A549 (cell line): ENCODE measurements around the gene TMEM54. TPM values are rescaled to one million over a fixed set of nuclear protein-coding genes. Genes with fewer than 3 reads are reported as not detected.
A peak's percentile ranks its signal among the peaks of the same experiment; 100 is the strongest.

Experiments used
- ATAC-seq, 2 experiments: fragments of 200-7000 bp in 1 of 2; fragments of >200 bp in 1 of 2; cut with Nextera tagmentation in 1 of 2; cut with Tn5 transposase in 1 of 2; 3 replicates each; pipeline versions ENCODE4 v1.8.0 to v1.9.1; 2018 to 2020; ENCODE audit warnings: mild to moderate bottlenecking in 1 of 2, moderate library complexity in 1 of 2
- CTCF ChIA-PET: fragments of 300-600 bp; sonication (Branson Sonifier 250); formaldehyde crosslinking; extraction: SDS; loops from one replicate; lab custom pipeline; 2021; ENCODE audit warnings: antibody characterized with exemption, inconsistent platforms; lab: Yijun Ruan, JAX
- POLR2A ChIA-PET: fragments of 350-600 bp; formaldehyde crosslinking; extraction: SDS; loops from one replicate; lab custom pipeline; 2021; ENCODE audit warnings: antibody characterized with exemption, inconsistent platforms; lab: Yijun Ruan, JAX
- DNase-seq, 2 experiments: peaks; one replicate each; pipeline versions ENCODE4 v3.0.0 to v3.0.0-alpha.2; 2011 to 2016; ENCODE audit warnings: low read depth in 1 of 2, low spot score in 1 of 2
- FAIRE-seq: peaks from 2 replicates; lab custom pipeline; 2011; peaks lifted over from hg19 to GRCh38; lab: Jason Lieb, UNC
- H3K27ac ChIP-seq, 2 experiments: fragments of >200 bp; sonication (Bioruptor Twin); formaldehyde crosslinking; 3 replicates each; pipeline ENCODE4 v1.5.1; 2016 to 2017
- H3K4me1 ChIP-seq: fragments of >200 bp; sonication (Bioruptor Twin); formaldehyde crosslinking; 3 replicates; pipeline ENCODE4 v1.6.1; 2016
- H3K4me2 ChIP-seq: fragments of >200 bp; sonication (Bioruptor Twin); formaldehyde crosslinking; 3 replicates; pipeline ENCODE4 v1.6.1; 2016
- H3K4me3 ChIP-seq: fragments of >200 bp; sonication (Bioruptor Twin); formaldehyde crosslinking; 3 replicates; pipeline ENCODE4 v1.5.1; 2016
- H3K9me3 ChIP-seq: fragments of >200 bp; sonication (Bioruptor Twin); formaldehyde crosslinking; 3 replicates; pipeline ENCODE4 v1.6.1; 2016
- CBX8 ChIP-seq: fragments of 200-600 bp; sonication (generic); IDR thresholded peaks from 2 replicates; pipeline ENCODE4 v1.6.1; 2016
- EHMT2 ChIP-seq: fragments of 200-600 bp; sonication (generic); IDR thresholded peaks from 2 replicates; pipeline ENCODE4 v1.6.1; 2016; ENCODE audit warnings: antibody characterized with exemption, low read depth, mild to moderate bottlenecking, moderate library complexity
- EP300 ChIP-seq, 2 experiments: fragments of >200 bp; sonication (Bioruptor Twin); formaldehyde crosslinking; IDR thresholded peaks; 2 replicates in 1 of 2; 3 replicates in 1 of 2; pipeline ENCODE4 v1.6.1; 2016 to 2017
- GATA3 ChIP-seq: IDR thresholded peaks from 2 replicates; pipeline ENCODE4 v1.6.1; 2012; ENCODE audit warnings: borderline replicate concordance
- JUNB ChIP-seq: fragments of >200 bp; sonication (Bioruptor Twin); formaldehyde crosslinking; IDR thresholded peaks from 2 replicates; pipeline ENCODE4 v1.6.1; 2016
- MAFK ChIP-seq: fragments of 450-650 bp; IDR thresholded peaks from 2 replicates; pipeline ENCODE4 v1.6.1; 2014; ENCODE audit not compliant: partially characterized antibody
- NPAS2 ChIP-seq: fragments of 250-450 bp; sonication (Bioruptor Pico); IDR thresholded peaks from 2 replicates; pipeline ENCODE4 v1.8.0; 2022; ENCODE audit warnings: mild to moderate bottlenecking, moderate library complexity, borderline replicate concordance
- PHF8 ChIP-seq: fragments of 200-600 bp; sonication (generic); IDR thresholded peaks from 2 replicates; pipeline ENCODE4 v1.6.1; 2016; ENCODE audit warnings: low read depth, mild to moderate bottlenecking, antibody characterized with exemption, moderate library complexity, borderline replicate concordance
- POLR2AphosphoS2 ChIP-seq: conservative IDR thresholded peaks from 2 replicates; pipeline ENCODE4 v1.6.1; 2012; ENCODE audit warnings: low read length, improper control_type of control experiment, inconsistent platforms
- RARB ChIP-seq: fragments of 250-450 bp; sonication (Bioruptor Pico); IDR thresholded peaks from 2 replicates; pipeline ENCODE4 v1.8.0; 2021; ENCODE audit warnings: mild to moderate bottlenecking, moderate library complexity
- SREBF2 ChIP-seq: fragments of 450-650 bp; IDR thresholded peaks from 2 replicates; pipeline ENCODE4 v1.6.1; 2014; ENCODE audit warnings: mild to moderate bottlenecking, moderate library complexity
- ZC3H11A ChIP-seq: fragments of 450-650 bp; IDR thresholded peaks from 2 replicates; pipeline ENCODE4 v1.6.1; 2014; ENCODE audit warnings: antibody characterized with exemption, mild to moderate bottlenecking
- ZNF302 ChIP-seq: fragments of 250-450 bp; sonication (Bioruptor Pico); IDR thresholded peaks from 2 replicates; pipeline ENCODE4 v1.9.0; 2021; ENCODE audit warnings: inconsistent platforms, mild to moderate bottlenecking, moderate library complexity
- ZSCAN20 ChIP-seq: fragments of 250-450 bp; sonication (Bioruptor Pico); IDR thresholded peaks from 2 replicates; pipeline ENCODE4 v1.8.0; 2022; ENCODE audit warnings: mild to moderate bottlenecking, moderate library complexity
- WGBS: methylation state at CpG from one replicate; pipeline ENCODE4 v1.1.6; 2017; ENCODE audit errors: missing lambda C conversion rate; 5-methylcytosine and 5-hydroxymethylcytosine counted together
- polyA plus RNA-seq, 4 experiments: library from polyadenylated mRNA; depleted of rRNA in 3 of 4; stranded (reverse); fragments of >200 nt; fragmentation: RNase III in 1 of 4; extraction: RNeasy Plus Mini Kit Qiagen cat#74134 plus additional on column Dnase treatment in 1 of 4; gene quantifications; 2 replicates in 3 of 4; 3 replicates in 1 of 4; pipeline ENCODE4 v1.2.3, GENCODE V29; 2011 to 2017
- TF ChIP-seq, protein P1 (sequence below): fragments of 250-450 bp; sonication (Bioruptor Pico); IDR thresholded peaks from 2 replicates; pipeline ENCODE4 v1.5.0; 2020; ENCODE audit warnings: low read depth, mild to moderate bottlenecking, moderate library complexity
- TF ChIP-seq, protein P2 (sequence below): IDR thresholded peaks from 2 replicates; pipeline ENCODE4 v1.6.1; 2012
- TF ChIP-seq, protein P3 (sequence below): fragments of >200 bp; sonication (Bioruptor Twin); formaldehyde crosslinking; IDR thresholded peaks from 2 replicates; pipeline ENCODE4 v1.6.1; 2016
- TF ChIP-seq, protein P4 (sequence below): fragments of 200-600 bp; sonication (generic); IDR thresholded peaks from 2 replicates; pipeline ENCODE4 v1.6.1; 2016; ENCODE audit warnings: antibody characterized with exemption, mild to moderate bottlenecking, moderate library complexity
- TF ChIP-seq, protein P5 (sequence below): fragments of 150-350 bp; IDR thresholded peaks from 2 replicates; pipeline ENCODE4 v1.6.1; 2014; ENCODE audit warnings: low read depth, mild to moderate bottlenecking, low read length

Gene TMEM54
- polyA plus RNA-seq, 2 of the 4 experiments (the other 2 are of a cell fraction) = 22.1 to 29.7 TPM

DNA sequence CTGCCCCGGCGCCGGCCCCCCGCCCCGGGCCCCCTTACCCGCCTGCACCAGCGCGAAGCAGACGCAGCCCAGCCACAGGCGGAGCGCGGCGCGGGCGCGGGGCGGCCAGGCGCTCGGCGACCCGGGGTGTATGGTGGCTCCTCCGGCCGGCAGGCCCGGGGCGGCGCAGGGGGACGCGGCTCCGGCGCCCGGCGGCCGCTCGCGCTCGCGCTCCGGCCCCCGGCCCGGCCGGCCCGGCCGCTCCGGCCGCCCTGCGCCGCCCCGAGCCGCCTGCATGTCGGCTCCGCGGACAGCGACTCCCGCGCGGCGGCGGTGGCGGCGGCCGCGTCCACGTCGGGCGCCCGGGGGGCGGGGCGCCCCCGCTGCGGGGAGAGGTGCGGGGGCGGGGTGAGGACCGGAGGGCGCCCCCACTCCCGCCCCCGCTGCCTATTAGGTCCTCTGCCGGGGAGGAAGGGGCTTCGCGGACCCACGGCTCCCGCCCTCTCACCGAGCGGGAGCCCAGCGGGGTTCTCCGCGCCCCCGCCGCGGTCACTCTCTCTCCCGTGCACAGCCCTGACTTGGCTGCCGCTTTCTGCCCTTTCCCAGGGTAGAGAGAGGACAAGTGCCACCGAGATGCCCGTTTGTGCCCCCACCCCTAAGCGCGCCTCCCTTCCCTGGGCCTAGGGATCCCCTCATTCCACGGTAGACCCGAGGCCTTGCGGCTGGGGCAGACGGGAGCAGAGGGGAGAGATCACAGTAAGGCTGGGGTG is 30.4 kb downstream of the TMEM54 start, which contains the start of gene FNDC5:
FNDC5 (minus strand) TSS at position 298 of the 749 bp plus-strand sequence.
- WGBS = no CpG with 5 or more reads among the region's 99 CpGs
- Histone ChIP-seq H3K4me2 (peak within 1 kb of the TSS; percentile 98), H3K9me3 (no peaks in the 10 kb centered on the region), H3K27ac (peak within 1 kb of the TSS; percentile 52 to 84; a peak in 4 of 6 replicates), H3K4me1 (0 out of 3 replicates have a peak, but pooled peaks cover 2% of the 10 kb centered on the region), H3K4me3 (peak within 1 kb of the TSS; percentile 58)
- TF ChIP-seq EP300 (IDR thresholded peaks at IDR 0.05) (no peak), CBX8 (no peak), MAFK (no peak), ZSCAN20 (no peak), SREBF2 (no peak), GATA3 (no peak), NPAS2 (CRISPR knock-in tag) (no peak), EHMT2 (no peak), JUNB (no peak), ZC3H11A (no peak), POLR2AphosphoS2 (no peak), PHF8 (no peak), RARB (CRISPR knock-in tag) (no peak), ZNF302 (CRISPR knock-in tag) (no peak)
- TF ChIP-seq, protein P1, sequence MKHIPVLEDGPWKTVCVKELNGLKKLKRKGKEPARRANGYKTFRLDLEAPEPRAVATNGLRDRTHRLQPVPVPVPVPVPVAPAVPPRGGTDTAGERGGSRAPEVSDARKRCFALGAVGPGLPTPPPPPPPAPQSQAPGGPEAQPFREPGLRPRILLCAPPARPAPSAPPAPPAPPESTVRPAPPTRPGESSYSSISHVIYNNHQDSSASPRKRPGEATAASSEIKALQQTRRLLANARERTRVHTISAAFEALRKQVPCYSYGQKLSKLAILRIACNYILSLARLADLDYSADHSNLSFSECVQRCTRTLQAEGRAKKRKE (CRISPR knock-in tag) = no peak
- TF ChIP-seq, protein P2, sequence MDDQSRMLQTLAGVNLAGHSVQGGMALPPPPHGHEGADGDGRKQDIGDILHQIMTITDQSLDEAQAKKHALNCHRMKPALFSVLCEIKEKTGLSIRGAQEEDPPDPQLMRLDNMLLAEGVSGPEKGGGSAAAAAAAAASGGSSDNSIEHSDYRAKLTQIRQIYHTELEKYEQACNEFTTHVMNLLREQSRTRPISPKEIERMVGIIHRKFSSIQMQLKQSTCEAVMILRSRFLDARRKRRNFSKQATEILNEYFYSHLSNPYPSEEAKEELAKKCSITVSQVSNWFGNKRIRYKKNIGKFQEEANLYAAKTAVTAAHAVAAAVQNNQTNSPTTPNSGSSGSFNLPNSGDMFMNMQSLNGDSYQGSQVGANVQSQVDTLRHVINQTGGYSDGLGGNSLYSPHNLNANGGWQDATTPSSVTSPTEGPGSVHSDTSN = no peak
- TF ChIP-seq, protein P3, sequence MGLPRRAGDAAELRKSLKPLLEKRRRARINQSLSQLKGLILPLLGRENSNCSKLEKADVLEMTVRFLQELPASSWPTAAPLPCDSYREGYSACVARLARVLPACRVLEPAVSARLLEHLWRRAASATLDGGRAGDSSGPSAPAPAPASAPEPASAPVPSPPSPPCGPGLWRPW = no peak
- TF ChIP-seq, protein P4, sequence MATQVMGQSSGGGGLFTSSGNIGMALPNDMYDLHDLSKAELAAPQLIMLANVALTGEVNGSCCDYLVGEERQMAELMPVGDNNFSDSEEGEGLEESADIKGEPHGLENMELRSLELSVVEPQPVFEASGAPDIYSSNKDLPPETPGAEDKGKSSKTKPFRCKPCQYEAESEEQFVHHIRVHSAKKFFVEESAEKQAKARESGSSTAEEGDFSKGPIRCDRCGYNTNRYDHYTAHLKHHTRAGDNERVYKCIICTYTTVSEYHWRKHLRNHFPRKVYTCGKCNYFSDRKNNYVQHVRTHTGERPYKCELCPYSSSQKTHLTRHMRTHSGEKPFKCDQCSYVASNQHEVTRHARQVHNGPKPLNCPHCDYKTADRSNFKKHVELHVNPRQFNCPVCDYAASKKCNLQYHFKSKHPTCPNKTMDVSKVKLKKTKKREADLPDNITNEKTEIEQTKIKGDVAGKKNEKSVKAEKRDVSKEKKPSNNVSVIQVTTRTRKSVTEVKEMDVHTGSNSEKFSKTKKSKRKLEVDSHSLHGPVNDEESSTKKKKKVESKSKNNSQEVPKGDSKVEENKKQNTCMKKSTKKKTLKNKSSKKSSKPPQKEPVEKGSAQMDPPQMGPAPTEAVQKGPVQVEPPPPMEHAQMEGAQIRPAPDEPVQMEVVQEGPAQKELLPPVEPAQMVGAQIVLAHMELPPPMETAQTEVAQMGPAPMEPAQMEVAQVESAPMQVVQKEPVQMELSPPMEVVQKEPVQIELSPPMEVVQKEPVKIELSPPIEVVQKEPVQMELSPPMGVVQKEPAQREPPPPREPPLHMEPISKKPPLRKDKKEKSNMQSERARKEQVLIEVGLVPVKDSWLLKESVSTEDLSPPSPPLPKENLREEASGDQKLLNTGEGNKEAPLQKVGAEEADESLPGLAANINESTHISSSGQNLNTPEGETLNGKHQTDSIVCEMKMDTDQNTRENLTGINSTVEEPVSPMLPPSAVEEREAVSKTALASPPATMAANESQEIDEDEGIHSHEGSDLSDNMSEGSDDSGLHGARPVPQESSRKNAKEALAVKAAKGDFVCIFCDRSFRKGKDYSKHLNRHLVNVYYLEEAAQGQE = no peak
- TF ChIP-seq, protein P5, sequence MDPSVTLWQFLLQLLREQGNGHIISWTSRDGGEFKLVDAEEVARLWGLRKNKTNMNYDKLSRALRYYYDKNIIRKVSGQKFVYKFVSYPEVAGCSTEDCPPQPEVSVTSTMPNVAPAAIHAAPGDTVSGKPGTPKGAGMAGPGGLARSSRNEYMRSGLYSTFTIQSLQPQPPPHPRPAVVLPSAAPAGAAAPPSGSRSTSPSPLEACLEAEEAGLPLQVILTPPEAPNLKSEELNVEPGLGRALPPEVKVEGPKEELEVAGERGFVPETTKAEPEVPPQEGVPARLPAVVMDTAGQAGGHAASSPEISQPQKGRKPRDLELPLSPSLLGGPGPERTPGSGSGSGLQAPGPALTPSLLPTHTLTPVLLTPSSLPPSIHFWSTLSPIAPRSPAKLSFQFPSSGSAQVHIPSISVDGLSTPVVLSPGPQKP = no peak
- no peak for FAIRE-seq
- POLR2A ChIA-PET = interaction anchor here (1.4 kb wide), 1 partner anchor 210 kb away, joined by 4 read pairs; no protein-coding TSS in a partner anchor
- CTCF ChIA-PET = interaction anchor here (0.7 to 3.6 kb wide), 10 partner anchors 9 to 450 kb away, joined by 3 to 22 read pairs (median 4); no protein-coding TSS in a partner anchor
- DNase-seq = no peak
- peak; percentile 39 to 66 for ATAC-seq
